Suprapubic skin (tissue), 4 donors: ENCODE results near the gene RELL1. TPM values are rescaled to one million over a fixed set of nuclear protein-coding genes. Genes with fewer than 3 reads are reported as not detected.

ENCODE experiments used
- DNase-seq, 2 donors: peaks; one replicate each; pipeline ENCODE4 v3.0.0-alpha.2; 2019; ENCODE audit warnings: low spot score in 2 of 2
- H3K27ac ChIP-seq: fragments of 200-600 bp; sonication (generic); one replicate; pipeline ENCODE4 v1.5.1; 2019
- H3K27me3 ChIP-seq: fragments of 200-600 bp; sonication (generic); one replicate; pipeline ENCODE4 v1.5.1; 2019
- H3K36me3 ChIP-seq: fragments of 200-600 bp; sonication (generic); one replicate; pipeline ENCODE4 v1.5.1; 2019
- H3K4me1 ChIP-seq: fragments of 200-600 bp; sonication (generic); one replicate; pipeline ENCODE4 v1.5.1; 2019
- H3K4me3 ChIP-seq: fragments of 200-600 bp; sonication (generic); one replicate; pipeline ENCODE4 v1.5.1; 2019; ENCODE audit warnings: mild to moderate bottlenecking
- H3K9me3 ChIP-seq: fragments of 200-600 bp; sonication (generic); one replicate; pipeline ENCODE4 v1.5.1; 2019
- EP300 ChIP-seq: sonication (generic); formaldehyde crosslinking; IDR thresholded peaks from one replicate; pipeline ENCODE4 v1.6.1; 2017; ENCODE audit warnings: antibody characterized with exemption
- POLR2A ChIP-seq, 2 donors: fragments of 450-650 bp; IDR thresholded peaks; one replicate each; pipeline ENCODE4 v1.6.1; 2017; ENCODE audit warnings: antibody characterized with exemption in 2 of 2, mild to moderate bottlenecking in 2 of 2, moderate library complexity in 2 of 2
- POLR2AphosphoS5 ChIP-seq, 3 donors: sonication (generic); formaldehyde crosslinking; IDR thresholded peaks; one replicate each; pipeline ENCODE4 v1.6.1; 2017; ENCODE audit warnings: antibody characterized with exemption in 3 of 3
- WGBS: methylation state at CpG from one replicate; pipeline ENCODE4 v1.1.5; 2018; 5-methylcytosine and 5-hydroxymethylcytosine counted together
- total RNA-seq, 4 donors: library from RNA; depleted of rRNA; stranded (reverse); fragments of >200 nt; gene quantifications; one replicate each; pipeline ENCODE4 v1.1.0, GENCODE V29; 2016
- TF ChIP-seq, protein P1 (sequence below), 2 donors: fragments of 200-600 bp in 1 of 2; fragments of 450-650 bp in 1 of 2; sonication (generic) in 1 of 2; IDR thresholded peaks; one replicate each; pipeline ENCODE4 v1.5.1; 2016 to 2019; ENCODE audit warnings: antibody characterized with exemption in 2 of 2, mild to moderate bottlenecking in 1 of 2, moderate library complexity in 1 of 2

The RELL1 gene
- total RNA-seq, 4 donors from 2014 or later: 56.6 to 88.2 (median 66.7) TPM

DNA sequence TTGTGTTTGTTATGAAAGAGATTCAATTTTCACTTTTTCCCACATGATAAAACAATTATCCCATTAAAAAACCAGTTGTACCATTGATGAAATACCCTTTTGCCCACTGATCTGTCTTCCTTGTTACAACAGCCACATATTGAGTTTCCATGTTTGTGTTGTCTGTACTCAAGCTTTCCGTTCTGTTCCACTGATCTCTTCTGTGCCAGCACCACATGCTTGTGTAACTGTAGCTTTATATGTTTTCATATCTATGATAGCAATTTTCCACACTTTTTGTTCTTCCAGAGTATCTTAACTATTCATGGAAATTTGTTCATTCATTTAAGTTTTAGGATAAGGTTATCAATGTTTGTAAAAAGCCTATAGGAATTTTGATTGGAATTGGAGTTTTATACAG, 24.3 kb upstream of the RELL1 start:
- WGBS: 84% methylated on average over 1 of the region's 1 CpG
- peaks cover 3% of the 10 kb centered on the region for H3K4me1 ChIP-seq
- no peaks in the 10 kb centered on the region for H3K9me3 ChIP-seq

DNA sequence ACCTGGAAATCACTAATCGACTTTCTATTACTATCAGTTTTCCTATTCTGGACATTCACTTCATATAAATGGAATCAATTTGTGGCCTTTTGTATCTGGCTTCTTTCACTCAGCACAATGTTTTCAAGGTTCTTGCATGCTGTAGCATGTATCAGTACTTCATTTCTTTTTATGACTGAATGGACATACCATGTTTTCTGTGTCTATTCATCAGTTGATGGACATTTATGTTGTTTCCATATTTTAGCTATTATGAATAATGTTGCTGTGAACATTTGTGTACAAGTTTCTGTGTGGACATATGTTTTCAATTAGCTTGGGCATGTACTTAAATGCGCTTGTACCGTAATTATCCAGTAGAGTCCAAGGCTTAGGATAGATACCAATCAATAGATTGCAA, 19.9 kb upstream of the RELL1 start:
- TF ChIP-seq POLR2A (IDR thresholded peaks at IDR 0.05) (no peak), EP300 (no peak), POLR2AphosphoS5 (IDR thresholded peaks at IDR 0.05) (no peak)
- TF ChIP-seq, protein P1, sequence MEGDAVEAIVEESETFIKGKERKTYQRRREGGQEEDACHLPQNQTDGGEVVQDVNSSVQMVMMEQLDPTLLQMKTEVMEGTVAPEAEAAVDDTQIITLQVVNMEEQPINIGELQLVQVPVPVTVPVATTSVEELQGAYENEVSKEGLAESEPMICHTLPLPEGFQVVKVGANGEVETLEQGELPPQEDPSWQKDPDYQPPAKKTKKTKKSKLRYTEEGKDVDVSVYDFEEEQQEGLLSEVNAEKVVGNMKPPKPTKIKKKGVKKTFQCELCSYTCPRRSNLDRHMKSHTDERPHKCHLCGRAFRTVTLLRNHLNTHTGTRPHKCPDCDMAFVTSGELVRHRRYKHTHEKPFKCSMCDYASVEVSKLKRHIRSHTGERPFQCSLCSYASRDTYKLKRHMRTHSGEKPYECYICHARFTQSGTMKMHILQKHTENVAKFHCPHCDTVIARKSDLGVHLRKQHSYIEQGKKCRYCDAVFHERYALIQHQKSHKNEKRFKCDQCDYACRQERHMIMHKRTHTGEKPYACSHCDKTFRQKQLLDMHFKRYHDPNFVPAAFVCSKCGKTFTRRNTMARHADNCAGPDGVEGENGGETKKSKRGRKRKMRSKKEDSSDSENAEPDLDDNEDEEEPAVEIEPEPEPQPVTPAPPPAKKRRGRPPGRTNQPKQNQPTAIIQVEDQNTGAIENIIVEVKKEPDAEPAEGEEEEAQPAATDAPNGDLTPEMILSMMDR (IDR thresholded peaks at IDR 0.05): no peak
- H3K9me3 ChIP-seq: no peaks in the 10 kb centered on the region
- no peak overlapping the region for H3K4me3 ChIP-seq
- H3K4me1 ChIP-seq: no peaks in the 10 kb centered on the region
- no peak for DNase-seq
- no peaks in the 10 kb centered on the region for H3K27me3 ChIP-seq
- WGBS: 86% methylated on average over 3 of the region's 3 CpGs
- no peaks in the 10 kb centered on the region for H3K36me3 ChIP-seq
- no peak overlapping the region for H3K27ac ChIP-seq

More for the DNA sequence above, 24.3 kb upstream of the RELL1 start:
- Histone ChIP-seq H3K27ac (no peak overlapping the region), H3K4me3 (no peak overlapping the region), H3K27me3 (no peaks in the 10 kb centered on the region), H3K36me3 (no peaks in the 10 kb centered on the region)
- DNase-seq: no peak
- TF ChIP-seq, protein P1 (IDR thresholded peaks at IDR 0.05): no peak
- TF ChIP-seq POLR2A (IDR thresholded peaks at IDR 0.05) (no peak), EP300 (no peak), POLR2AphosphoS5 (IDR thresholded peaks at IDR 0.05) (no peak)

DNA sequence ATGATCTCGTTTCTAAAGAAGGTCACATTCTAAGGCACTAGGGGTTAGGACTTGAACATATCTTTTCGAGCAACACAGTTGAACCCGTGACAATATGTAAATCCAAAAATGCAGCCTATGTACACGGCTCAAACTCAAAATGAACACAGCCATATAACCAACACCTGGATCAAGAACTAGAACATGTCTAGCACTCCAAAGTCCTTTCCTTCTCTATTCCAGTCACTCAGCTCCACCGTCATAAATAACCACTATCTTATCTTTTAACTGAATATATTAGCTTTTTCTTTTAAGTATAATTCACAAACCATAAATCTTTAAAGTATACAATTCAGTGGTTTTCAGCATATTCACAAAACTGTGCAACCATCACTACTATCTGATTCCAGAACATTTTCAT, 19.4 kb upstream of the RELL1 start:
- no peak for TF ChIP-seq POLR2A (IDR thresholded peaks at IDR 0.05)
- no peak for TF ChIP-seq POLR2AphosphoS5 (IDR thresholded peaks at IDR 0.05)
- TF ChIP-seq, protein P1 (IDR thresholded peaks at IDR 0.05): no peak
- no peak for TF ChIP-seq EP300
- no peaks in the 10 kb centered on the region for H3K27me3 ChIP-seq
- H3K27ac ChIP-seq: no peak overlapping the region
- WGBS: 87% methylated on average over 5 of the region's 5 CpGs
- DNase-seq: no peak
- H3K9me3 ChIP-seq: no peaks in the 10 kb centered on the region
- no peaks in the 10 kb centered on the region for H3K4me1 ChIP-seq
- no peak overlapping the region for H3K4me3 ChIP-seq
- H3K36me3 ChIP-seq: no peaks in the 10 kb centered on the region

DNA sequence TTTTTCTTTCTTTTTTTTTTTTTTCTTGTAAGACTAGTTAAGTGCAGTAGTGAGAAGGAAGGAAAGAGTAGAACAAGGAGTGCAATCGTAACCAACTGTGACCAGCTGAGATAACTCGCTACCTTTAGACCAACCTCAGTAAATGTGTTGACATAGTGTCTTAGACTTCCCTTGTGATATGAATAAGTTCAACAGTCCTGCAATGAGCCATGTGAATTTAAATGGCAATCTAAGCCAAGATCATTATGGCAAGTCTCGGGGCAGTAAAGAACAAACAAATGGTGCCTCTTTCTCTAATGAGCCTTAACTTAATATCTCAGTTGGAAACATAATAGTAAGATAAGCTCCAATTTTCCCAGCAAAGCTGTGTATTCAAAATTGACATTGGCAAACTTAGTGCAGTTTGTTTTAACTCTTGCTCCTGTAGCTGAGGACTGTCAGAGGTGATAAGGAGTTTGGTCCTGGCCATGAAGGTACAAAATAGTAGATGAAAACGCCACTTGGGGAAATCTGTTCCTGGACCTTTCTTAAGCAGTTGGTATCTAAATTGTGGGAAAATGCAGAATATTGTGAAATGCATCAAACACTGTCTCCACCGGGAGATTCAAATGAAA, 13.8 kb upstream of the RELL1 start:
- WGBS: 76% methylated on average over 5 of the region's 5 CpGs
- Histone ChIP-seq H3K9me3 (no peaks in the 10 kb centered on the region), H3K36me3 (no peaks in the 10 kb centered on the region), H3K27ac (no peak overlapping the region), H3K4me1 (no peaks in the 10 kb centered on the region), H3K4me3 (no peak overlapping the region), H3K27me3 (no peaks in the 10 kb centered on the region)
- DNase-seq: no peak
- no peak for TF ChIP-seq POLR2A (IDR thresholded peaks at IDR 0.05)
- TF ChIP-seq, protein P1 (IDR thresholded peaks at IDR 0.05): no peak
- TF ChIP-seq POLR2AphosphoS5 (IDR thresholded peaks at IDR 0.05): no peak
- TF ChIP-seq EP300: no peak

DNA sequence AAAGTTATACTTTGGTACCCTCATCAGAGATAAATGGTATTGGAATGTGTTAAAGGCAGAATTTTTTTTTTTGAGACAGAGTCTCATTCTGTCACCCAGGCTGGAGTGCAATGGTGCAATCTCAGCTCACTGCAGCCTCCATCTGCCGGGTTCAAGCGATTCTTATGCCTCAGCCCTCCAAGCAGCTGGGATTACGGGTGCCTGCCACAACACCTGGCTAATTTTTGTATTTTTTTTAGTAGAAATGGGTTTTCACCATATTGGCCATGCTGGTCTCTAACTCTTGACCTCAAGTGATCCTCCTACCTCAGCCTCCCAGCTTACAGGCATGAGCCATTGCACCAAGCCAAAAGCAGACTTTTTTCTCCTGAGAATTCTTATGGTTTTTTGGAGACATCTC, 11.4 kb upstream of the RELL1 start:
- TF ChIP-seq EP300 (no peak), POLR2A (IDR thresholded peaks at IDR 0.05) (no peak), POLR2AphosphoS5 (IDR thresholded peaks at IDR 0.05) (no peak)
- TF ChIP-seq, protein P1 (IDR thresholded peaks at IDR 0.05): no peak
- Histone ChIP-seq H3K9me3 (no peaks in the 10 kb centered on the region), H3K4me3 (no peak overlapping the region), H3K36me3 (no peaks in the 10 kb centered on the region), H3K27me3 (no peaks in the 10 kb centered on the region), H3K4me1 (no peaks in the 10 kb centered on the region), H3K27ac (no peak overlapping the region)
- 93% methylated on average over 3 of the region's 3 CpGs for WGBS
- DNase-seq: no peak
